Measurements from ENCODE around the gene SCGB3A1. TPM values are rescaled to one million over a fixed set of nuclear protein-coding genes. Genes with fewer than 3 reads are reported as not detected.

Gene SCGB3A1
- total RNA-seq, 2 donors from 2014 or later: not detected

- intact Hi-C loops (cut with DNase I): no loop called here
- no peak for DNase-seq (ENCODE audit: low spot score)
These were observed 46.1 kb downstream of the SCGB3A1 start for GRCh38 chr5:180545248-180545647.

- no peak for DNase-seq (ENCODE audit: low spot score)
- intact Hi-C loops (cut with DNase I): no loop called here
These were observed 49.6 kb downstream of the SCGB3A1 start for GRCh38 chr5:180541710-180542109.

Other genes starting within 250 kb of the SCGB3A1 start
- 10 to 100 TPM; 75.4 to 83.3 TPM for gene GFPT2, start 238.2 kb downstream of the SCGB3A1 start, total RNA-seq
- 10 to 100 TPM; 19.9 to 22.6 TPM for gene CNOT6, start 97.1 kb downstream of the SCGB3A1 start, total RNA-seq
- gene FLT4, start 58.1 kb upstream of the SCGB3A1 start, total RNA-seq: 10 to 100 TPM; 18.0 to 29.6 TPM
- not detected for gene OR2Y1, start 148.6 kb upstream of the SCGB3A1 start, total RNA-seq
- gene MGAT1, start 211.3 kb upstream of the SCGB3A1 start, total RNA-seq: 100 to 1,000 TPM; 150 to 160 TPM